GM12874 (cell line): Measurements from ENCODE around the gene ADCY7.

Source experiments
- CTCF ChIP-seq: IDR thresholded peaks from 2 replicates; pipeline ENCODE4 v1.5.1; 2011; ENCODE audit warnings: low read depth, mild to moderate bottlenecking, control low read depth, low read length, moderate library complexity; ENCODE audit not compliant: insufficient read depth

The ADCY7 gene

GRCh38 chr16:50281391-50282009 is 15.1 kb downstream of the ADCY7 start:
- TF ChIP-seq CTCF = no peak

GRCh38 chr16:50282010-50282538 is 15.7 kb downstream of the ADCY7 start:
- TF ChIP-seq CTCF = no peak

- no peak for TF ChIP-seq CTCF
Measured at GRCh38 chr16:50282955-50283631, 16.7 kb downstream of the ADCY7 start.

- TF ChIP-seq CTCF = no peak
Measured at GRCh38 chr16:50284131-50284911, 18.0 kb downstream of the ADCY7 start.

- no peak for TF ChIP-seq CTCF
Measured at GRCh38 chr16:50285406-50286003, 19.2 kb downstream of the ADCY7 start.

GRCh38 chr16:50286681-50287080 is 20.3 kb downstream of the ADCY7 start:
- TF ChIP-seq CTCF = no peak

- TF ChIP-seq CTCF = no peak
Measured at GRCh38 chr16:50288026-50288425, 21.7 kb downstream of the ADCY7 start.
